ENCODE data around the gene FXYD6.
A peak's percentile ranks its signal among the peaks of the same experiment; 100 is the strongest.
"Not testable (repeated sequence)": the region's sequence is repeated elsewhere in the genome, so short reads cannot be mapped to it uniquely, and the experiment has no call there.

FXYD6 gene

DNA sequence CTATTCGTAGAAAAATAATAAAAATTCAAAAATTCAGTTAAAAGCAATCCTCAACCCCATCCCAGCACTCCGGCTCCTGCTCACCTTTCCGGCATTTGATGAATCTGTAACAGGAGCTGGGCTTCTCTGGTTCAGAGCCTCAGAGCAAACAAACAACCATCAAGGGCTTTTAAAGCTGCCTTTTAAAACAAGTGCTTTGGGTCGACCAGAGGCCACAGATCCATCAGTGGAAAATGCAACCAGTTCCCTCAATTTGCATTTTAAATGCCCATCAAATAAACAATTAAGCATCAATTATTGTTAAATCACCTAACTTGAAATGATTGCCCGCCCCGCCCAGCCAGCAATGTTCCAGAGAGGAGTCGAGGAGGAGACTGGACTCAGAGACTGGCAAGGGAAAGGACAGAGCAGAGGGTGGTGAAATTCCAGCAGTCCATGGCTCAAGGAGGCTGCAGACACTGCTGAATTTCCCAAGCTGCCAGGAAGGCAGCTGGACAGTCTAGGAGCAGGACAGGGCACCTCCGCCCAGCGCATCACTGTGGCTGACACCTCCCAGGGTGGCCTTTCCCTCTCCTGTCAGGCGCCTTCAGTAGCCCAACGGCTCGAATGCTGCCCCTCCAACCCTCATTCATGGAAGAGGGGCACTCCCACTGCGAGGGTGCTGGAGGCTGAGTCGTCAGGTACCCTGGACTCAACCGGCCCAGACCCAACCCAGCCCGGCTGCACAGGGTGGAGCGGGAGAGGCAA, 7.5 kb downstream of the FXYD6 start:
- no peak for DNase-seq

- DNase-seq: no peak
These were observed 8.4 kb downstream of the FXYD6 start for GRCh38 chr11:117868088-117868487.

DNA sequence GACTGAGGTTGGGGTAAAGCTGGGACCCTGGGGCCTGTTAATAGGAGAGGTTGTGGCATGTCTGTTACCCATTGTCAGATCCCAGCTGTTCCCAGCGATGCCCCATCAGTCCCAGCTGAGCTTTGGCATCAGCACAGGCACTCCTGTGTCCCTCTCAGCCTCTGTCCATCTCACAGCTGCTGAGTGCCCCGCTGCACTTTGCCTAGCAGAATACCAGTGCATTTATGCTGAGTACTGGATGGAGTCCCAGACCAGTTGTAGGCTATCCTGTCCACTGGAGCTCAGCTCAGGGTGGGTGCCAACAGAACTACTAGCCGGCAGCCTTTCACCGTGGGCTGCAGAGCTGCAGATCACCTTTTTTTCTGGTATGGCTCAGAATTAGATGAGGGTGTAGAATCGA, 9.9 kb downstream of the FXYD6 start:
- no peak for DNase-seq

DNA sequence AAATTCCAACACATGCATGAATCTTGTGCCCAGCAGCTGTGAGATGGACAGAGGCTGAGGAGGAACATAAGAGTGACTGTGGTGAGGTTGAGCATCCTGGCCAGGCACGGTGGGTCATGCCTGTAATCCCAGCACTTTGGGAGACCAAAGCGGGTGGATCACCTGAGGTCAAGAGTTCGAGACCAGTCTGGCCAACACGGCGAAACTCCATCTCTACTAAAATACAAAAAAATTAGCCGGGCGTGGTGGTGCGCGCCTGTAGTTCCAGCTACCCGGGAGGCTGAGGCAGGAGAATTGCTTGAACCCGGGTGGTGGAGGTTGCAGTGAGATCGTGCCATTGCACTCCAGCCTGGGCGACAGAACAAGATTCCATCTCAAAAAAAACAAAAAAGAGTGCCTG, 10.9 kb downstream of the FXYD6 start:
- not testable (repeated sequence) for DNase-seq

DNA sequence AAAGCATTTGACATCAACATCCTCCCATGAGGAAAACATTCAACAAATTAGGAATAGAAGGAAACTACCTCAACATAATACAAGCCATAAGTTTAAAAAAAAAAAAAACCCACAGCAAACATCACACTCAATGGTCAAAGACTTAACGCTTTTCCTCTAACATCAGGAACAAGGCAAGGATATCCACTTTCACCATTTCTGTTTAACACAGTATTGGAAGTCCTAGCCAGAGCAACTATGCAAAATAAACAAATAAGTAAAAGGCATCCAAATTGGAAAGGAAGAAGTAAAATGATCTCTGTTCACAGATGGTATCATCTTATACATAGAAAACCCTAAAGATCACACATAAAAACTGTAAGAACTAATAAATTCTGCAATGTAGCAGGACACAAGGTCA, 13.1 kb downstream of the FXYD6 start:
- no peak for DNase-seq

- DNase-seq: no peak
These were observed 13.7 kb downstream of the FXYD6 start for GRCh38 chr11:117862753-117863152.

DNA sequence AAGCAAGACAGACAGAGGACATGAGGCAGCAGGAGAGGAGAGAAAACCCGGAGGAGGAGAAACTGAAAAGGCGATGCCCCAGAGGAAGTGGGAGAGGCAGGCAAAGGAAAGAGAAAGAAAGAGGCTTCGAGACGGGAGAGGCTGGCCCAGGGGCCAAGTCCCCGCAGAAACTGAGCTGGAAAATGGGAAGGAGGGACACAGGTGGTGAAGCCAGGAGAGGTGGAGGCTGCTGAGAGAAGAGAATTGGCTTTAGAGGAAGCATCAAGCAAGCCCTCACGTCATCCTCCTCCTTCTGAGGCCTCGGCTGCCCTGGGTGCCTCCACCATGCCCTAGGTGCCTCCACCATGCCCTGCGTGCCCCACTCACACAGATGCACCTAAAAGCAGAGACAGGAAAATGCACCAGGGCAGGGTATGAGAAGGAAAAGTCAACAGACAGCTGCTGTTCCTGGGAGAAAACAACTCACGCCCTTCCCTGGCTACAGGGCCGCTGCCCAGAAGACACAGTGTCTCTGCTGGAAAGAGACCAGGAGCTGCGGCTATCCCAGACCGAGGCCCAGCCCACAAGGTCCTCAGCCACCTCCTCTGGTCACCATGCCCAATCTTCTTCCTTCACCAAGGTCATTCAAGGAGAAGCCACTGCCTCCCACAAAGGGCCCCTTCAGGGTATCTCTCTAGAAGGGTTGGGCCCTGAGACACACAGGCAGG, 14.3 kb downstream of the FXYD6 start:
- no peak for DNase-seq

DNA sequence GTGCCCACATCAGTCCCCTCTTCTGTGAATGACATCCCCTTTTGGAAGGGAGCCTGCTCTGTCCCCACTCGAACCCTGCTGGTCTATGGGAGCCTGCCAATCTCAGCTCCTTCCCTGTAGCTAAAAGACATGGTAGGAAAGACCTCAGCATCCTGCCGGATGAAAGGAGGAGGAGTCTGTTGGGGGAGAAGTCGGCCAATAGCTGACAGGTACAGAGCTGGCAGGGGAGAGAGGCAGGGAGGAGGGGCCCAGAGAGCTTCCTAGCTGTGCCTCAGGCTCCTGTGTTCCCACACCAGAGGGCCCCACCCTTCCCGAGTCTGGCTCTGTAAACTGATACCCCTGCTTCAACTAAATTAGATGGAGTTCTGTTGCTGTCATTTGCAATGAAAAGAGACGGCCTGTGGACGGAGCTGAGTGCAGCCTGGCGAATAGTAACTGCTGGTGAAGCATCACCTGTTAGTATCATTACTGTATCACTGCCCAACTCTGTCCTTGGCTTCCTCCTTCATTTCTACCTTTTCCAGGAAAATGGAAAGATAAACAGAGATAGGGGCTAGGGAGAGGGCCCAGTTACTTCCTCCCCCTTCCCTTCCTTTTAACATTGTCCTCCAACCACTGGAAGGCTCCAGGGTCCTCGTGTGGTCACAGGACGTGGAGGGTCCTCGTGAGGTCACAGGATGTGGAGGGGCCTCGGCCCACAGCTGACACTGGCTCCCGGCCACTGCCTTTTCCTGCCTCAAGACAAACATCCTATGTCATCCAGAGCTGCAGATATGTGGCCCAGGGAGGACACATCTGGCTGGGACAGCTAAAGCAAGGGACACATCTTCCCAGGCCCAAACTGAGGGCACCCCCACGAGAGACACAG, 15.1 kb downstream of the FXYD6 start:
- DNase-seq: no peak

DNA sequence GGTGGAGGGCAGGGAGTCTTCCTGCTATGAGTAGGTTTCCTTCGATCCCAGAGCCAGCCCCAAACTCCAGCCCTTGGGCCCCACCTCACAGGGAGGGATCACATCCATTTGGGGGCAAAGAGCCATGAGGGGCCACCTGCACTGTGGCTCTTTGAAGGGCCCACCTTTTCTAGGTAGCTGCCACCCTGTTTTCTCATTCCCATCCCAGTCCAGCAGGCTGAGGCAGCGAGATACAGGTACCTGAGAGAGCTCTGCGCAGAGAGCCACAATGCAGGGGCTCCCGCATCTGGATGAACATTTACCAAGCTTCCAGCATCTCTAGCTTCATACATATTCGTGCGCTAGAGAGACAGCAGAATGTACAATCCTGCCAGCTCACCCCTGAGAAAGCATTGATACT, 16.3 kb downstream of the FXYD6 start:
- no peak for DNase-seq

DNA sequence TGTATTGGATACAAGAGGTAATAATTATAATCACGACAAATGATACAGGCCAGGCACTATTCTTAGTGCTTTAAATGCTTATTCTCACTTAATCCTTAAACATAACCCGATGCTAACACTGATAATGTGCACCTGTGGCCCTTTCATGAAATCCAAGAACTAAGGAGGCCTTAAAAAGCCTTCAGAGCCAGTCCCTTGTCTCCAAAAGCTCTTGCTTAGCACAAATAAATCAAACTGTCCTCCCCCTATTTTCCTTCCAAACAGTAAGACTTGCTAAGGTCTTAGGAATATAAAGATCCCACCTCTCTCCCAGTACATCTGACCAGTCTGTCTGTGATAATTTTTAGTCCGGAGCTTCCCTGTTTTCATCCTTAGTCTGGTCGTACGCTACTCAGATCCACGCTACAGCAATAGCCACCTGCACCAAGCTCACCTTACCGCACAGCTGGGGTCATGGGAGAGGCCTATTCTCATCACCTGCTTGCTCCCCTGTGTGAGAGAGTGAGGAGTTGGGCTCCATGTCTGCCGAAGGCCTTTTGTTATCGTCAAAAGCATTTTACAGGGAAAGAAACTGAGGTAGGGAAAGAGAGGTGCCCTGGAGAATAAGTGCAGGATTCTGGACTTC, 16.9 kb downstream of the FXYD6 start:
- DNase-seq: no peak

GRCh38 chr11:117859061-117859460, 17.4 kb downstream of the FXYD6 start:
- DNase-seq: no peak

DNA sequence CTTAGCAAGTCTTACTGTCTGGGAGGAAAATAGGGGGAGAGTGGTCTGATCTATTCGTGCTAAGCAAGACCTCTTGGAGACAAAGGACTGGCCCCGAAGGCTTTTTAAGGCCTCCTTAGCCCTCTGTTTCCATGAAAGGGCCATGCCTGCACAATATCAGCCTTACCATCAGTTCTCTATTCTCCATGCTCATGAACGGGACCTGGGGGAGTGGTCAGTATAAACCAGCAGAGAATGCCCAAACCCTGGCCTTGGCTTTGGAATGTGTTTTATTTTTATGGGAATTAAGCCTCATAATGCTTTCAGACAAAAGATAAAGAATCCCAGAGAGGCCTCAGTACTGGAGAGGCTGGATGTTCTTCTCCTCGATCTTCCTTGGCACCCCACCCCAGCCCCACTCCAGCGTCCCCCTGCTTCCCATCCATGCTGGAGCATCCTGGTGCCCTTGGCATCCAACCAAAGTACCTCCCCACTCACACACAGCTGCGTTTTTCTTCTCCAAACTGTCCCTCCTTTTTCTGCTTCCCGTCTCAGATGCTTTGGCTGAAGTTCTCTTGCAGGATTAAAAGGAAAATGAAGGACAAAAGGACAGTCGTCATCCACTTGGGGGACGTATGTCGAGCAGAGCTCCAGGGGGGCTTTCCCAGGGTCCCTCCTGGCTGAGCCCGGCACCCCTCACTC, 18.6 kb downstream of the FXYD6 start:
- DNase-seq: no peak

- DNase-seq: no peak
These were observed 20.4 kb downstream of the FXYD6 start for GRCh38 chr11:117855912-117856651.

GRCh38 chr11:117855186-117855845, 21.1 kb downstream of the FXYD6 start:
- no peak for DNase-seq

DNA sequence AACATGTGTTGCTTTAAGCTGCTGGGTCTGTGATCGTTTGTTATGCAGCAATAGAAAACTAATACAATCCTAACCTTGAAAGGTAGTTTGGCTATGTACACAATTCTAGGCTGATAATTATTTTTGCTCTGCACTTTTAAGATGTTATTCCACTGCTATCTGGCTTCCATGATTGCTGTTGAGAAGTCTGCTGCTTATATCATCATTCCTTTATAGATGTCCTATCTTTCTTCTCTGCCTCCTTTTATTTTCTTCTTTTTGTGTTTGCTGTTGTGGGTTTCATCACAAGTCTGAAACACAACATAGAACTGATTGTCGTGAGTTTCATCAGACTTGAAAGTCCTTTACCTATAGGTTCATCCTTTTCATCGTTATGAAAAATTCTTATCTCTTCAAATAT, 24.1 kb downstream of the FXYD6 start:
- DNase-seq: no peak

DNA sequence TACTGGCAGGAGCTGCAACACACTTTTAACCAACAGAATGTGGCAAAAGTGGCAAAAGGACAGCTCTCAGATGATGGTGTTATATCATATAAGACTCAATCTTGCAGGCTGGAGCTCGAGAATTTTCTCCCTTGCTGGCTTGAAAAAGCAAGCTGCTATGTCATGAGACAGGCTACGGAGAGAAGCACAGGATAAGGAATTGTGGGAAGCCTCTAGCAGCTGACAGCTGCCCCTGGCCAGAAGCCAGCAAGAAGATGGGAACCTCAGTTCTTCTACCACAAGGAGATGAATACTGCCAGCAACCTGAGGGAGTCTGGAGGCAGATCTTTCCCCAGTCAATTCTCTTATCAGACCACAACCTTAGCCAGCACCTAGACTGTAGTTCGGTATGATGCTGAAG, 24.6 kb downstream of the FXYD6 start:
- no peak for DNase-seq

- no peak for DNase-seq
These were observed 25.4 kb downstream of the FXYD6 start for GRCh38 chr11:117851106-117851505.

- no peak for DNase-seq
These were observed 26.6 kb downstream of the FXYD6 start for GRCh38 chr11:117849781-117850414.

DNA sequence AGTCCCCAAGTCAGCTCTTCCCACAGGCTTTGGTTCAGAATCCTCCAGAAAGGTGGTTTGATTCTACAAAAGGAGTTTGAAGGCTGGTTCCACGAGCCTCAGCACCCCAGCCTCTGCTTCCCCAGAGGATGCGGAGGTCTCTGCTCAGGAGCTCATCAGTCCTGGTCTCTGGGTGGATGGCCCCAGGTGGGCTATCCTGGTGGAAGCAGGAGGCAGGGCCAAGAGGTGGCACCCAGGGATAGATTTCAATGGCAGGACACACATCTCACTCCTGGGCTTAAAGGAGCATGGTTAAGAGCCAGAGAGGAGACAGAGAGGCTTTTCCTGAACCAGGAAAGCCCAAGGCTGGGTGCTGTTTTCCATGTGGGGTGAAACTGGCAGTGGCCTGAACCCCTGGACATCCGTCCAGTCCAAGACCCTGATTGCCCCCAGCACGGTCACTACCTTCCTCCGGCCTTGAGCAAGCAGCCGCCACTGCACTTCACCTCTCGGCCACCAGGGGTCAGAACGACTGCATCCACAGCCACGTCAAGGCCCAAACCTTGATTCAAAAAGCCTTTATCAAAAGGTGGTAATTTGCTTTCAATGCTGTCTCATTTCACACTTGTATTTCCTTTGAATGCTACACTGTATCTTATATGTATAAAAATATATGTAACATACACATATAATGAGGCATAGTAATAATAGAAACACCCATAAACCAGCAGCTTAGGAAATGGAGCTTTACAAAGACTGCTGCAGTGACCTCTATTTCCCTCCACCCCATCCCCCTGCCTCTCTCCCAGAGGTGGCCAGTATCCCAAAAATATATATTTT, 32.6 kb downstream of the FXYD6 start:
- DNase-seq: peak; percentile 90 to 92
